H9 (cell line): ENCODE measurements around the gene ZNF766. TPM values are rescaled to one million over a fixed set of nuclear protein-coding genes. Genes with fewer than 3 reads are reported as not detected.

Experiments used
- DNase-seq: peaks from one replicate; pipeline ENCODE4 v3.0.0-alpha.2; 2017
- H2AFZ ChIP-seq: one replicate; pipeline ENCODE4 v1.6.1; 2013; ENCODE audit warnings: mild to moderate bottlenecking, low read length, control low read depth, moderate library complexity
- H2AK5ac ChIP-seq: 2 replicates; pipeline ENCODE4 v1.6.1; 2013; ENCODE audit warnings: low read length, control low read depth, mixed read lengths; ENCODE audit not compliant: insufficient read length
- H2BK120ac ChIP-seq: one replicate; pipeline ENCODE4 v1.6.1; 2013; ENCODE audit warnings: low read depth, mild to moderate bottlenecking, low read length, control low read depth, inconsistent platforms; ENCODE audit not compliant: poor library complexity, severe bottlenecking
- H2BK12ac ChIP-seq: 2 replicates; pipeline ENCODE4 v1.6.1; 2013; ENCODE audit warnings: low read length, control low read depth, mixed read lengths, low read depth; ENCODE audit not compliant: insufficient read length
- H2BK15ac ChIP-seq: 2 replicates; pipeline ENCODE4 v1.6.1; 2013; ENCODE audit warnings: low read depth, low read length, control low read depth
- H2BK20ac ChIP-seq: one replicate; pipeline ENCODE4 v1.6.1; 2013; ENCODE audit warnings: low read depth, mild to moderate bottlenecking, low read length, control low read depth, inconsistent platforms; ENCODE audit not compliant: poor library complexity, severe bottlenecking
- H2BK5ac ChIP-seq: 2 replicates; pipeline ENCODE4 v1.6.1; 2013; ENCODE audit warnings: low read length, control low read depth, mixed read lengths; ENCODE audit not compliant: insufficient read length
- H3K14ac ChIP-seq: 2 replicates; pipeline ENCODE4 v1.6.1; 2013; ENCODE audit warnings: low read length, control low read depth; ENCODE audit not compliant: insufficient read depth
- H3K18ac ChIP-seq: 2 replicates; pipeline ENCODE4 v1.6.1; 2013; ENCODE audit warnings: low read depth, mild to moderate bottlenecking, mixed read lengths, low read length, control low read depth; ENCODE audit not compliant: insufficient read length
- H3K23ac ChIP-seq: 2 replicates; pipeline ENCODE4 v1.6.1; 2013; ENCODE audit warnings: low read length, control low read depth, mixed read lengths, low read depth; ENCODE audit not compliant: insufficient read length
- H3K23me2 ChIP-seq: 2 replicates; pipeline ENCODE4 v1.6.1; 2013; ENCODE audit warnings: low read depth, mild to moderate bottlenecking, mixed read lengths, low read length, control low read depth; ENCODE audit not compliant: insufficient read length, poor library complexity, severe bottlenecking
- H3K27ac ChIP-seq: 2 replicates; pipeline ENCODE4 v1.5.1; 2013; ENCODE audit warnings: low read length, control low read depth, mixed read lengths, low read depth; ENCODE audit not compliant: insufficient read length
- H3K27me3 ChIP-seq: 2 replicates; pipeline ENCODE4 v1.6.1; 2013; ENCODE audit warnings: low read length, control low read depth, inconsistent platforms; ENCODE audit not compliant: insufficient read depth
- H3K4ac ChIP-seq: 2 replicates; pipeline ENCODE4 v1.6.1; 2013; ENCODE audit warnings: low read depth, mild to moderate bottlenecking, control low read depth, inconsistent platforms, low read length, moderate library complexity
- H3K4me1 ChIP-seq: 2 replicates; pipeline ENCODE4 v1.6.1; 2013; ENCODE audit warnings: low read length, control low read depth, inconsistent platforms; ENCODE audit not compliant: insufficient read depth
- H3K4me2 ChIP-seq: 2 replicates; pipeline ENCODE4 v1.6.1; 2013; ENCODE audit warnings: low read length, control low read depth, mixed read lengths; ENCODE audit not compliant: insufficient read length, insufficient read depth
- H3K56ac ChIP-seq: 2 replicates; pipeline ENCODE4 v1.6.1; 2013; ENCODE audit warnings: low read depth, mild to moderate bottlenecking, mixed read lengths, low read length, control low read depth; ENCODE audit not compliant: insufficient read length
- H3K79me1 ChIP-seq: 2 replicates; pipeline ENCODE4 v1.6.1; 2013; ENCODE audit warnings: low read depth, mild to moderate bottlenecking, moderate library complexity, low read length, control low read depth, inconsistent platforms; ENCODE audit not compliant: insufficient read depth, poor library complexity, severe bottlenecking
- H3K79me2 ChIP-seq: 2 replicates; pipeline ENCODE4 v1.6.1; 2013; ENCODE audit warnings: low read length, control low read depth, inconsistent platforms; ENCODE audit not compliant: insufficient read depth
- H3K9ac ChIP-seq: 2 replicates; pipeline ENCODE4 v1.6.1; 2013; ENCODE audit warnings: low read length, control low read depth, mixed read lengths; ENCODE audit not compliant: insufficient read length; ENCODE audit errors: extremely low read depth
- H3K9me3 ChIP-seq: one replicate; pipeline ENCODE4 v1.6.1; 2013; ENCODE audit warnings: low read depth, low read length, inconsistent platforms; ENCODE audit not compliant: control insufficient read depth
- H3T11ph ChIP-seq: one replicate; pipeline ENCODE4 v1.6.1; 2013; ENCODE audit warnings: mild to moderate bottlenecking, low read length, control low read depth, inconsistent platforms
- H4K20me1 ChIP-seq: one replicate; pipeline ENCODE4 v1.6.1; 2013; ENCODE audit not compliant: control insufficient read depth, insufficient read length, insufficient read depth
- H4K5ac ChIP-seq: 2 replicates; pipeline ENCODE4 v1.6.1; 2013; ENCODE audit warnings: low read depth, mild to moderate bottlenecking, mixed read lengths, low read length, control low read depth; ENCODE audit not compliant: insufficient read length
- H4K8ac ChIP-seq: replicated peaks from 2 replicates; pipeline ENCODE4 v1.6.1; 2013; ENCODE audit warnings: low read length, control low read depth, mixed read lengths, low read depth; ENCODE audit not compliant: insufficient read length
- H4K91ac ChIP-seq: 2 replicates; pipeline ENCODE4 v1.6.1; 2013; ENCODE audit warnings: low read depth, mild to moderate bottlenecking, moderate library complexity, mixed read lengths, low read length, control low read depth; ENCODE audit not compliant: insufficient read length
- H3K27ac Mint-ChIP-seq, 3 experiments: 2 replicates in 2 of 3; 3 replicates in 1 of 3; pipeline ENCODE4 v1.8.0; 2020 to 2021; ENCODE audit warnings: mixed read lengths in 3 of 3, mild to moderate bottlenecking in 1 of 3, moderate library complexity in 1 of 3
- H3K27me3 Mint-ChIP-seq: 2 replicates; pipeline ENCODE4 v1.8.0; 2021; ENCODE audit warnings: low read depth, mild to moderate bottlenecking, moderate library complexity, mixed read lengths
- H3K36me3 Mint-ChIP-seq, 3 experiments: 2 replicates in 2 of 3; 3 replicates in 1 of 3; pipeline ENCODE4 v1.8.0; 2020 to 2021; ENCODE audit warnings: low read depth in 3 of 3, mixed read lengths in 3 of 3; ENCODE audit not compliant: insufficient read depth in 1 of 3
- H3K4me1 Mint-ChIP-seq, 2 experiments: 2 replicates each; pipeline ENCODE4 v1.8.0; 2020; ENCODE audit warnings: mixed read lengths in 2 of 2
- H3K4me3 Mint-ChIP-seq, 2 experiments: 2 replicates in 1 of 2; 3 replicates in 1 of 2; pipeline ENCODE4 v1.8.0; 2020 to 2021; ENCODE audit warnings: mild to moderate bottlenecking in 2 of 2, mixed read lengths in 2 of 2, moderate library complexity in 1 of 2
- H3K9me3 Mint-ChIP-seq, 2 experiments: 2 replicates in 1 of 2; 3 replicates in 1 of 2; pipeline ENCODE4 v1.8.0; 2020; ENCODE audit warnings: mild to moderate bottlenecking in 2 of 2, mixed read lengths in 2 of 2, moderate library complexity in 1 of 2
- WGBS: extraction: QIAGEN DNeasy Blood & Tissue Kit; methylation state at CpG from one replicate; pipeline ENCODE4 v1.1.7; 2013; ENCODE audit warnings: missing lambda C conversion rate, low lambda C conversion rate, mixed read lengths; ENCODE audit not compliant: insufficient read length; ENCODE audit errors: extremely low coverage; 5-methylcytosine and 5-hydroxymethylcytosine counted together
- total RNA-seq: library from RNA; stranded (reverse); gene quantifications from 2 replicates; pipeline ENCODE4 v1.2.1, GENCODE V29; 2021
- TF ChIP-seq, protein P1 (sequence below): fragments of 200-600 bp; sonication (generic); conservative IDR thresholded peaks from 3 replicates; pipeline ENCODE4 v1.8.0; 2021; ENCODE audit warnings: antibody characterized with exemption, mild to moderate bottlenecking

ZNF766 gene
- total RNA-seq, 1 experiment from 2014 or later = 33.6 TPM

DNA sequence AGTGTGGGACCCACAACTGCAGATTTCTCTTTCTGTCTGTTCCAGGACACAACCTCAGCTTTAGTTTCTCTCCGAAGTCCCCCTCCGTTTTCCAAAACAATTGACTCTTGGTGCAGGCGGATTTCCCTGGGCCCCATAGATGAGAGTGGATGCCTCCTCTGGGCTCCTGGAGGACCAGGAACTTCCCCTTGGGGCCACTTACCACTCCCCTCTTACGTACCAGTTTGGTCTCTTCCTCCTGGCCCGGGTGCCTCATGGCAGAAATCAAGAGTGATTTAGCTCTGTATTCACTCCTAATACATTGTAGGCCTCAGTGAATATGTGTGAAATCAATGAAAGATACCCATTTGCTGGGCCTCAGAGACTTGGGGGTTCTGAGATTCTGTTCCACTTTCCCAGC, 45.2 kb upstream of the ZNF766 start:
- no peaks in the 10 kb centered on the region for H4K20me1 ChIP-seq
- no peak overlapping the region for H3K9ac ChIP-seq
- H3K4me1 ChIP-seq = no peaks in the 10 kb centered on the region
- H2BK5ac ChIP-seq = no peak overlapping the region
- DNase-seq = no peak
- no CpG with 5 or more reads among the region's 5 CpGs for WGBS
- no peaks in the 10 kb centered on the region for H3K79me1 ChIP-seq
- no peak overlapping the region for H2AK5ac ChIP-seq
- no peak overlapping the region for H3K4me3 Mint-ChIP-seq
- H3K36me3 Mint-ChIP-seq = peaks cover 79 to 95% (median 91%) of the 10 kb centered on the region in 3 experiments
- no peak overlapping the region for H3K18ac ChIP-seq
- H4K91ac ChIP-seq = no peak overlapping the region
- H3K79me2 ChIP-seq = no peaks in the 10 kb centered on the region
- H3K23me2 ChIP-seq = no peaks in the 10 kb centered on the region
- no peaks in the 10 kb centered on the region for H3K27me3 Mint-ChIP-seq
- no peaks in the 10 kb centered on the region for H3K4me1 Mint-ChIP-seq
- H3K27me3 ChIP-seq = no peaks in the 10 kb centered on the region
- H3K9me3 ChIP-seq = no peaks in the 10 kb centered on the region
- no peak overlapping the region for H3T11ph ChIP-seq
- no peak overlapping the region for H2AFZ ChIP-seq
- H3K56ac ChIP-seq = no peak overlapping the region
- H2BK12ac ChIP-seq = no peak overlapping the region
- H4K5ac ChIP-seq = no peak overlapping the region
- H3K4me2 ChIP-seq = no peak overlapping the region
- no peaks in the 10 kb centered on the region for H3K9me3 Mint-ChIP-seq
- no peak overlapping the region for H2BK20ac ChIP-seq
- H3K27ac ChIP-seq = no peak overlapping the region
- H2BK15ac ChIP-seq = no peak overlapping the region
- H2BK120ac ChIP-seq = no peak overlapping the region
- no peak overlapping the region for H3K14ac ChIP-seq
- no peak overlapping the region for H3K23ac ChIP-seq
- no peak overlapping the region for H3K27ac Mint-ChIP-seq
- no peak overlapping the region for H4K8ac ChIP-seq
- H3K4ac ChIP-seq = no peak overlapping the region
- TF ChIP-seq, protein P1, sequence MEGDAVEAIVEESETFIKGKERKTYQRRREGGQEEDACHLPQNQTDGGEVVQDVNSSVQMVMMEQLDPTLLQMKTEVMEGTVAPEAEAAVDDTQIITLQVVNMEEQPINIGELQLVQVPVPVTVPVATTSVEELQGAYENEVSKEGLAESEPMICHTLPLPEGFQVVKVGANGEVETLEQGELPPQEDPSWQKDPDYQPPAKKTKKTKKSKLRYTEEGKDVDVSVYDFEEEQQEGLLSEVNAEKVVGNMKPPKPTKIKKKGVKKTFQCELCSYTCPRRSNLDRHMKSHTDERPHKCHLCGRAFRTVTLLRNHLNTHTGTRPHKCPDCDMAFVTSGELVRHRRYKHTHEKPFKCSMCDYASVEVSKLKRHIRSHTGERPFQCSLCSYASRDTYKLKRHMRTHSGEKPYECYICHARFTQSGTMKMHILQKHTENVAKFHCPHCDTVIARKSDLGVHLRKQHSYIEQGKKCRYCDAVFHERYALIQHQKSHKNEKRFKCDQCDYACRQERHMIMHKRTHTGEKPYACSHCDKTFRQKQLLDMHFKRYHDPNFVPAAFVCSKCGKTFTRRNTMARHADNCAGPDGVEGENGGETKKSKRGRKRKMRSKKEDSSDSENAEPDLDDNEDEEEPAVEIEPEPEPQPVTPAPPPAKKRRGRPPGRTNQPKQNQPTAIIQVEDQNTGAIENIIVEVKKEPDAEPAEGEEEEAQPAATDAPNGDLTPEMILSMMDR = no peak
